A673 (cell line): ENCODE measurements around the gene MORN2. TPM values are rescaled to one million over a fixed set of nuclear protein-coding genes. Genes with fewer than 3 reads are reported as not detected.

Experiments
- BruUV-seq: library from RNA; stranded (reverse); fragments of 400-500 nt; replicated peaks from 2 replicates; lab custom pipeline; 2021; lab: Mats Ljungman, UMichigan
- CTCF ChIA-PET: fragments of 300-600 bp; sonication (Branson Sonifier 250); formaldehyde crosslinking; loops from one replicate; lab custom pipeline; 2022; ENCODE audit warnings: antibody characterized with exemption; lab: Charles Lee
- POLR2A ChIA-PET: fragments of 300-600 bp; sonication (Branson Sonifier 250); formaldehyde crosslinking; loops from one replicate; lab custom pipeline; 2022; ENCODE audit warnings: antibody characterized with exemption; ENCODE audit not compliant: low non-redundant PET; lab: Charles Lee
- DNase-seq: peaks from one replicate; pipeline ENCODE4 v3.0.0-alpha.2; 2015; ENCODE audit warnings: low spot score
- H3K27ac ChIP-seq: fragments of 200-600 bp; sonication (generic); 2 replicates; pipeline ENCODE4 v1.5.1; 2016; ENCODE audit warnings: mixed run types, low read depth, mild to moderate bottlenecking, mixed read lengths, antibody characterized with exemption, low read length; ENCODE audit not compliant: poor library complexity, severe bottlenecking
- H3K27me3 ChIP-seq: fragments of 200-600 bp; sonication (generic); replicated peaks from 2 replicates; pipeline ENCODE4 v1.6.1; 2017; ENCODE audit warnings: mixed run types, low read depth, mild to moderate bottlenecking, mixed read lengths, antibody characterized with exemption, low read length; ENCODE audit not compliant: insufficient read depth, poor library complexity
- H3K36me3 ChIP-seq: fragments of 200-600 bp; sonication (generic); 2 replicates; pipeline ENCODE4 v1.6.1; 2016; ENCODE audit warnings: mixed run types, mild to moderate bottlenecking, mixed read lengths, antibody characterized with exemption, low read length; ENCODE audit not compliant: insufficient read depth, poor library complexity, severe bottlenecking
- H3K4me1 ChIP-seq: fragments of 200-600 bp; sonication (generic); 2 replicates; pipeline ENCODE4 v1.6.1; 2017; ENCODE audit warnings: mixed run types, mild to moderate bottlenecking, mixed read lengths, antibody characterized with exemption, low read length; ENCODE audit not compliant: insufficient read depth, poor library complexity, severe bottlenecking
- H3K4me3 ChIP-seq: fragments of 200-600 bp; sonication (generic); 2 replicates; pipeline ENCODE4 v1.5.1; 2016; ENCODE audit warnings: low read depth, mixed run types, mild to moderate bottlenecking, mixed read lengths, low read length; ENCODE audit not compliant: poor library complexity, severe bottlenecking
- H3K9me3 ChIP-seq: fragments of 200-600 bp; sonication (generic); 2 replicates; pipeline ENCODE4 v1.6.1; 2016; ENCODE audit warnings: mixed run types, low read depth, mild to moderate bottlenecking, mixed read lengths, antibody characterized with exemption, low read length; ENCODE audit not compliant: poor library complexity, severe bottlenecking
- CTCF ChIP-seq: fragments of 300-800, 200-600 bp; sonication (generic); conservative IDR thresholded peaks from 2 replicates; pipeline ENCODE4 v1.5.1; 2017; ENCODE audit warnings: low read depth, mild to moderate bottlenecking, antibody characterized with exemption, low read length, moderate library complexity, mixed read lengths
- EZH2 ChIP-seq: fragments of 200-600 bp; sonication (generic); IDR thresholded peaks from 2 replicates; pipeline ENCODE4 v1.6.1; 2017; ENCODE audit warnings: borderline replicate concordance, low read depth, mild to moderate bottlenecking, mixed read lengths, antibody characterized with exemption, low read length; ENCODE audit not compliant: poor library complexity, severe bottlenecking
- intact Hi-C: fragments of 100-400 bp; cut with micrococcal nuclease; formaldehyde crosslinking; loops from one replicate; pipeline ENCODE4 v1.10.0; 2022; ENCODE audit not compliant: unreplicated experiment
- total RNA-seq: library from RNA; stranded (reverse); gene quantifications from 2 replicates; pipeline ENCODE4 v1.2.3, GENCODE V29; 2021

Gene MORN2
- total RNA-seq, 1 experiment from 2014 or later, result 29.0 TPM

DNA sequence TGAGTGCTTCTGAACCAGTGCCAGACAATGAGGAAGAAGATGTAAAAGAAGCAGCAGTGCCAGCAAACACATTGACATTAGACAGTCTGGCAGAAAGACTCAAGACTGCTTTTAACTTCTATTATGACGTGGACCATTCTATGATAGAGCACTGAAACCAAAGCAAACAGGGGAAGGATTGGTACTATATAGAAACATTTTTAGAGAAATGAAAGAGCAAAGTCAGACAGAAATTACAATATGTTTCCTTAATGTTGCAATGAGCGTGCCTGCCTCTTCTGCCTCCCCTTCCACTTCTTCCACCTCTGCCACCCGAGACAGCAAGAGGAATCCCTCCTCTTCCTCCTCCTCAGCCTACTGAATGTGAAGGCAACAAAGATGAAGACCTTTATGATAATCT lies 39.8 kb upstream of the MORN2 start:
- TF ChIP-seq EZH2 (no peak), CTCF (no peak)
- CTCF ChIA-PET, result no interaction called here
- Histone ChIP-seq H3K27ac (no peak overlapping the region), H3K27me3 (no peaks in the 10 kb centered on the region), H3K4me1 (no peaks in the 10 kb centered on the region), H3K9me3 (no peaks in the 10 kb centered on the region), H3K4me3 (no peak overlapping the region), H3K36me3 (peaks cover 10% of the 10 kb centered on the region)
- no TSS peak for BruUV-seq
- no peak for DNase-seq
- intact Hi-C loops, result loop anchor here (2.0 to 10.0 kb wide), 3 partner anchors 254 to 521 kb away; no protein-coding TSS in a partner anchor
- POLR2A ChIA-PET, result no interaction called here

DNA sequence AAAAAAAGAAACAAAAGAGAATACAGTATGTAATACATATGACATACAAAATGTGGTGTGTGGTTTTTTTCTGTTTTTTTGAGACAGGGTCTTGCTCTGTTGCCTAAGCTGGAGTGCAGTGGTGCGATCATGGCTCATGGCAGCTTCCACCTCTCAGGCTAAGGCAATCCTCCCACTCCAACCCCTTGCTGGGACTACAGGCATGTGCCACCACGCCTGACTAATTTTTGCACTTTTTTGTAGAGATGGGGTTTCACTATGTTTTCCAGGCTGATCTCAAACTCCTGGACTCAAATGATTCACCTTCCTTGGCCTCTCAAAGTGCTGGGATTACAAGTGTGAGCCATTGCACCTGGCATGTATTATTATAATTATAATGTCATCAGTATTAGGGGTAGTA lies 39.0 kb upstream of the MORN2 start:
- peaks cover 10% of the 10 kb centered on the region for H3K36me3 ChIP-seq
- TF ChIP-seq CTCF (no peak), EZH2 (no peak)
- BruUV-seq, result no TSS peak
- no peaks in the 10 kb centered on the region for H3K4me1 ChIP-seq
- no peaks in the 10 kb centered on the region for H3K9me3 ChIP-seq
- intact Hi-C loops, result loop anchor here (5.0 to 10.0 kb wide), 2 partner anchors 254 to 522 kb away; no protein-coding TSS in a partner anchor
- ChIA-PET POLR2A (no interaction called here), CTCF (no interaction called here)
- no peak for DNase-seq
- H3K27ac ChIP-seq, result no peak overlapping the region
- no peak overlapping the region for H3K4me3 ChIP-seq
- no peaks in the 10 kb centered on the region for H3K27me3 ChIP-seq

DNA sequence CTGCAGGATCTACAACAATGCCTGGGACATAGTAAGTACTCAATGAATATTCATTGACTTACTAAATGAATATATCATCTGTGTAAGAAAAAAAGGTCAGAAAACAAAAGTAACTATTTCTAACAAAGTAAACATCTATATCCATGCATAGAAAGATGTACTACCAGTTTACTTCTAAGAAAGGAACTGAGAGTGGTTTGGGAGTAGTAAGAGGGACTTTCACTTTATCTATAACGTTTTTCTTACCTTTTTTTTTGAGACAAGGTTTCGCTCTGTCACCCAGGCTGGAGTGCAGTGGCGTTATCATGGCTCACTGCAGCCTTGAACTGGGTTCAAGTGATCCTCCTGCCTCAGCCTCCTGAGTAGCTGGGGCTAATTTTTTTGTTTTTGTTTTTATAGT lies 25.7 kb upstream of the MORN2 start:
- TF ChIP-seq EZH2, result no peak
- no peak for TF ChIP-seq CTCF
- intact Hi-C loops, result no loop called here
- Histone ChIP-seq H3K27me3 (no peaks in the 10 kb centered on the region), H3K4me3 (no peak overlapping the region), H3K27ac (no peak overlapping the region), H3K4me1 (no peaks in the 10 kb centered on the region), H3K36me3 (peaks cover 19% of the 10 kb centered on the region), H3K9me3 (no peaks in the 10 kb centered on the region)
- ChIA-PET POLR2A (no interaction called here), CTCF (no interaction called here)
- BruUV-seq, result no TSS peak
- DNase-seq, result no peak
